A549 treated with AZD9567 at 1 μM for 4 hours (cell line): ENCODE results near the gene KCTD13. TPM values are rescaled to one million over a fixed set of nuclear protein-coding genes. Genes with fewer than 3 reads are reported as not detected.

Experiments
- total RNA-seq: library from RNA; stranded (reverse); fragments of 200-300 nt; extraction: Qiagen RNA extraction; gene quantifications from 5 replicates; pipeline ENCODE4 v1.2.3, GENCODE V29; 2022; ENCODE audit not compliant: insufficient read depth

The KCTD13 gene, protein sequence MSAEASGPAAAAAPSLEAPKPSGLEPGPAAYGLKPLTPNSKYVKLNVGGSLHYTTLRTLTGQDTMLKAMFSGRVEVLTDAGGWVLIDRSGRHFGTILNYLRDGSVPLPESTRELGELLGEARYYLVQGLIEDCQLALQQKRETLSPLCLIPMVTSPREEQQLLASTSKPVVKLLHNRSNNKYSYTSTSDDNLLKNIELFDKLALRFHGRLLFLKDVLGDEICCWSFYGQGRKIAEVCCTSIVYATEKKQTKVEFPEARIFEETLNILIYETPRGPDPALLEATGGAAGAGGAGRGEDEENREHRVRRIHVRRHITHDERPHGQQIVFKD
- total RNA-seq, result 13.2 to 21.3 TPM (median 20.2 TPM) in 5 replicates

DNA sequence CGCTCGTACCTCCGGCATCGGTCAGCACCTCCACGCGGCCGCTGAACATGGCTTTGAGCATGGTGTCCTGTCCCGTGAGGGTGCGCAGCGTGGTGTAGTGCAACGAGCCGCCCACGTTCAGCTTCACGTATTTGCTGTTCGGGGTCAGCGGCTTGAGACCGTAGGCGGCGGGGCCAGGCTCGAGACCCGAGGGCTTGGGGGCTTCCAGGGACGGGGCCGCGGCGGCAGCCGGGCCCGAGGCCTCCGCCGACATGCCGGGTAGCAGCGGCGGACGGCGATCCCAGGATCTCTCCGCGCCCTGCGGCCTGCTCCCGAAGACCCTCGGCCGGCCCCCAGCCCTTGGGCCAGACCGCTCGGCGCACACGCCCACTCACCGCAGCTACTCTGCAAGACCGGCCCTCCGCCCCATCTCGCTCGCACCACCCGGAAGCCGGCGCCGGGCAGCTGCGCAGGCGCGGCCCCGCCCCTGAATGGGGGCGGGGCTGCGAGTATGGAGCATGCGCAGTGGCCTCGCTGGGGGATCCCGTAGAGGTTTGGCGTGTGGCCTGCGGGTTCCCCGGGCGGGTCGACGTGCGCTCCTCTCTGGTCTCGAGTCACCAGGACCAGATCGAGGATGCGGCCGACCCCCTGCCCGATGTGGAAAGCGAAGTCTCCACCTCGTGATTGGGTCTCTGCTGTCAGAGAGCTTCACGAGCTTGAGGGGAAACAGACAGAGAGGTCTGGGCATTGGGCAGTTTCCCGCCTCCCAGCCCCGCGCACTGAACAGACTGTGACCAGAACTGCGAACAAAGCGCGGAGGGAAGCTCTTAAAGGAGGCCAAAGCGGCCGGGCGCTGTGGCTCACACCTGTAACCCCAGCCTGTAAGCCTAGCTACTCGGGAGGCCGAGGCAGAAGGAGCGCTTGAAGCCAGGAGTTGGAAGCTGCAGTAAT, at the start of gene KCTD13:
Gene KCTD13, minus strand, starts transcription at position 446 of the 930 bp plus-strand sequence. Its CDS starts 193 bp downstream, at position 253.

DNA sequence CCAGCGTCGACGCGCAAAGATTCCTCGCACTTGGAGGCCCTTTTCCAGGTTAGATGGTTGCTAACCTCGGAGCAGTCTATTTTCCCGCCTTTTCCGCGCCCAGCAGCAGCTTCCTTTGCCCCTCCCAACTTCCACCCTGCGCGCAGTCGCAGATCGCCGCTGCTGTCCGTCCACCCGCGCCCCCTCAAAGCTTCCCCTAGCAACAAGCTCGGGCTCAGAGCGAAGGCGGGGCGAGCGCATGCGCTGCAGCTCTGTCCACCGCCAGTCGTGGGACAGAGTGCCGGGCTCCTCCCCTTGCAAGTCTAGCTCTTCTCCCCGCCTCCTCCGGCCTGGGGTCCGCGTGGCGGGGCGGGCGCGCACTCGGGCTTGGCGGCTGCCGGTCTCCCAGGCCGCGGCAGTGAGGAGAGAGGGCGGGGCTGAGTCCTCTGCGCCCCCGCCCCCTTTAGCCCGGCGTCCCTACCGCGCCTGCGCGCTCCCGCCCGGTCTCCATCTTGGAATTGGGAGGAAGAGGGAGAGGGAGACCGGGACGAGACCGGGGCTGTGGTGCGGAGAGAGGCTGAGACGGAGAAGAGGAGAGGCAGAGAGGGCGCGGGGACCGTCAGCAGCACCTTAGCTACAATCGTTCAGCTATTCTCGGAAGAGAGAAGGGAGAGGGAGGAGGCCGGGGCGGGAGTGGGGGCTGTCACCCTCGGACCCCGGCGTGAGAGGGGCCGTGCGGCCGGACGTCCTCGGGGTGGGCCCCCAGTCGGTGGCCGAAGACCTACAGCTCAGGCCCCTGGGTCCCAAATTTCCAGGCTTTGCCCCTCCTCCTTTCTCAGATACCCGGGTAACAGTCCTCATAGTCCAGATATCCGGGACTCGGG, 47.6 kb upstream of the KCTD13 start, which contains the start of gene TAOK2:
Gene TAOK2, plus strand, starts transcription at position 485 of the 863 bp plus-strand sequence. CDS start 3,905 bp downstream, outside the sequence.

DNA sequence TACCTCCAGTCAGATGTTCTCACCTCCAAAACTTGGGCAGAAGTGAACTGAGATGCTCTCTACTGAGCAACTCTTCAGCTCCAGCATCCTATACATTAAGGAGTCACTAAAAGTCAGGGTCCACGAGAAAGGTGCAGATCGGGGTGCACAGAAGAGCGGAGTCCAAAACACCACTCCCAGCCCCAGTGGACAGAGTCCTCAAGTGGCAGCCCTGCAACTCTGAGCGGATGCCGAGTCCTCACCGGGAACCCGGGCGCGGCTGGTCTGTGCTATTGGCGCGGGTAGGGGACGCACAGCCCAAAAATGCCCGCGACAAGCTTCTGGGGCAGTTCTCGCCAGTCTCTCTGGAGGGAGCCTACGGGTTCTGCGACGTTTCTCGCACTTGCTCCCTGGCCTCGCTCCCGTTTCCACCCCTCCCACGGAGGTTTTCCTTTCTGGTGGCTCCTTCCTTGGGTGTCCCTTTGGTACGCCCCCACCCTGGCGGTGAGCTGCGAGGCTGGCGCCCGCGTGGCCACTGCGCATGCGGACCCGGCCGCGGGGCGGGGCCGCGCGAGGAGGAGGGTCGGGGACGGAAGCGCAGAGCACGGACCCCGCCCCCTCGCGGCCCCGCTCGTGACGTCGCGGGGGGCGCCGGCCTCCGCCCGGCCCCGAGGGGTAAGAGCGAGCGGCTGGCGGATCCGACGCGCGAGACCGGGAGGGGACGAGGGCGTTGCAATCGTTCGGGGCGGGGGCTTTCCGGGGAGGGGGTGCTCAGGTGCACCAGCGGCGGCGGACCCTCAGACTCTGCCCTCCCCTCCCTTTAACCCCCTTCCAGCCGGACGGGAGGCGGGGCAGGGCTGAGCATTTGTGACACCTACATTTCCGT, 35.7 kb upstream of the KCTD13 start, which contains the start of gene TMEM219:
Gene TMEM219, plus strand, starts transcription at position 601 of the 865 bp plus-strand sequence. CDS start 1,065 bp downstream, outside the sequence.

DNA sequence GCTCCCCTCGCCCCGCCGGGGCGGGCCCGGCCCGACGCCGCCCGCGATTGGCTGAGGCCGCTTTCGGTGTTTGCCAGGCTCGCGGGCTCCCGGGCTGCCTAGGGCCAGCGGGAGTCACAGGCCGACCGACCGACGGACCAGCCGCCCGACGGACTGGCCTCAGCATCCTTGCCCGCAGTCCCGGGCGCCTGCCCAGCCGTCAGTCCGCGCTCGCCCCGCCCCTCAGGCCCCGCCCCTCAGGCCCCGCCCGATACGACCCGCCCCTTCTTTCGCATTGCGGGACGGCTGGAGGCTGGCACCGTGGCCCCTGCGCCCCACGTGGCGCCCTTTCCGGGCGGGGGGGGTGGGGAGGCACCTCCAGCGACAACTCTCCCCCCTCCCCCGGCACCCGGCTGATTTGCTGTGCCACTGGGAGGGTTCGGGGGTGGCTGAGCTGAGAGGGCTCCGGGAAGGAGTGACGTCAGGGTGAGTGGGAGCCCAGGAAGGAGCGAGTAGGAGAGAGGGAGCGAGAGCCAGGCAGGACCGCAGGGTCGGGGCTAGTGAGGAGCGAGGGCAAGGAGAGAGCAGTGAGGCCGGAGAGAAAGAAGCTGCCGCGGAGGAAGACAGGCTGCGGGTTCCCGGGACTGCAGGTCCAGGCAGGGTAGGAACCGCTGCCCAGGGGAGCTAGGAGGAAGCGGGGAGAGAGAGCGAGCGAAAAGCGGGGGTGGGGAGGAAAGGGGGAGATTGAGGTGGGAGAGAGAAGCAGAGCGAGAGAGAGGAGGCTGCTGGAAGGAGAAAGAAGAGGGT, 25.7 kb downstream of the KCTD13 start, which contains the start of gene ASPHD1:
Gene ASPHD1, plus strand, starts transcription at position 387 of the 786 bp plus-strand sequence. CDS start 484 bp downstream, outside the sequence.

DNA sequence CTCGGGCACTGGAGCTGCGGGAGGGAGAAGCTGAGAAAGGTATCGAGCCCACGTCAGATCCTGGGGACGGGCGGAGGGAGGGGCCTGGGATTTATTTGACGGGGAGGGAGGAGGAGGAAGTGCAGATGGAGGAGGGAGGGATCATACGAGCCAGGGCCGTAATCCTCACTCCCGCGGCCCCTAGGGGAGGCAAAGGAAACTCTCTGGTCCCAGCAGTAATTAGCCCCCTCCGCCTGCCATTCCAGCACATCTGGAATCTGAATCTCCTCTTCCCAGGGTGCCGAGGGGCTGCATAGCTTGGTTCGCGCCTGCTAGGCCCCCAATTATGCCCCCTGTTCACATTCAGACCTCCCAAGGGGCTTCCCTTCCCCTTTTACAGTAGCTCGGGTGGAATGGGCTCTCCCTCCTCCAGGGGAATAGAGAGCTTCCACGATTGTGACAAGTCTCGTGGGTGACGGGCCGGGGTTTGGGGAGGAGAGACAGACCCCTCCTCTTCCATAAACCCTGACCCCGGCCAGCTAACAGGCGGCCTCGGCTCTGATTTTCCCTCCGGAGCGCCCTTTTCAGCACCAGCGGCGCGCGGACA, 26.4 kb downstream of the KCTD13 start, which contains the start of gene SEZ6L2:
Gene SEZ6L2, minus strand, starts transcription at position 35 of the 586 bp plus-strand sequence. CDS start 531 bp downstream, outside the sequence.

DNA sequence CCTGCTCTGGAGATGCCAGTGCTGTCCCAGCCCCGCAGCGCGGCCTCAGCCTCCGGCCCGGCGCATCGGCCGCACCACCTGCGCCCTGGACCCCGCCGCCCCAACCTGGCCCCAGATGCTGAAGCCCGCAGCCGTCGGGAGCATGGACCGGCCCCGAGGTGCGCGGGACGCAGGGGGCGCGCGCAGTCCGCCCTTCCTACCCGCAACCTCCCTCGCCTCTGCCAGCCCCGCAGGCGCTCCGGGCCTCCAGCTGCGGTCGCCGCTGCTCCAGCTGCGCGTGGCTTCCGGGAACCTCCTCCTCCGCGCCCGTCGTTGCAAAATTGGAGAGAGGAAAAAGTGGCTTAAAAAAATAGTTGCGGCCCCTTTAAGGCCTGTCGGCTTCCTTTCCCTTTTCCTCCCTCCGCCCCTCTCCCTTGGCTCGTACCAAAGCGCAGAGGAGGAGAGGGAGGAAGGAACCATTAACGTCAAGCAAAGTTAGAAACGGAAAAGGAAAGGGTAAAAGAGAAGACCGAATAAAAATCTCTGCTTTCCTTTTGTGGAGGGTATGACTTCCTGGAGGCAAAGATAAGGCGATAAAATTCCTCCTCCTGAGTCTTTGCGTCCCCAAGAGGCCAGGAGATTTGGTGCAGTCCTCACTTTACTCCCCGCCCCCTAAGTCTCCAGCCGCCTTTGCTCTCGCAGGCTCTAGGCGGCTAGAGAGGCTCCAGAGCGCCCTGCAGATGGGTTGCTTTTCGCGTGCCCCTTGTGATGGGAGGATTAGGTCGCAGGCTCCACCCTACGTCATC, 63.0 kb downstream of the KCTD13 start, which contains the start of gene CDIPT:
Gene CDIPT, minus strand, starts transcription at position 343 of the 785 bp plus-strand sequence. CDS start 369 bp downstream, outside the sequence.

Other genes starting within 250 kb of the KCTD13 start
- gene QPRT, start 247.0 kb downstream of the KCTD13 start, total RNA-seq, result 0.59 to 1.3 TPM (median 1.1 TPM) in 4 of 5 replicates, not detected in the other
- not detected in 5 replicates for gene C16orf54, start 180.2 kb downstream of the KCTD13 start, total RNA-seq
- gene ZG16, start 148.0 kb downstream of the KCTD13 start, total RNA-seq, result not detected in 5 replicates
- gene KIF22, start 135.5 kb downstream of the KCTD13 start, total RNA-seq, result 71.5 to 95.7 TPM (median 89.0 TPM) in 5 replicates
- 133 to 159 TPM (median 151 TPM) in 5 replicates for gene MAZ, start 119.7 kb downstream of the KCTD13 start, total RNA-seq
- gene PRRT2, start 114.0 kb downstream of the KCTD13 start, total RNA-seq, result 0.22 to 0.35 TPM (median 0.34 TPM) in 4 of 5 replicates, not detected in the other
- 27.3 to 42.4 TPM (median 38.8 TPM) in 5 replicates for gene PAGR1, start 110.1 kb downstream of the KCTD13 start, total RNA-seq
- 98.8 to 137 TPM (median 127 TPM) in 5 replicates for gene MVP, start 105.8 kb downstream of the KCTD13 start, total RNA-seq
- gene CDIPT, start 63.0 kb downstream of the KCTD13 start, total RNA-seq, result 57.2 to 95.0 TPM (median 91.4 TPM) in 5 replicates
- gene SEZ6L2, start 26.7 kb downstream of the KCTD13 start, total RNA-seq, result 15.8 to 21.0 TPM (median 20.6 TPM) in 5 replicates
- gene ASPHD1, start 25.7 kb downstream of the KCTD13 start, total RNA-seq, result 19.5 to 28.6 TPM (median 23.6 TPM) in 5 replicates
- gene TMEM219, start 35.9 kb upstream of the KCTD13 start, total RNA-seq, result 80.6 to 98.0 TPM (median 93.6 TPM) in 5 replicates
- gene TAOK2, start 47.6 kb upstream of the KCTD13 start, total RNA-seq, result 23.1 to 35.4 TPM (median 34.5 TPM) in 5 replicates
- gene HIRIP3, start 69.4 kb upstream of the KCTD13 start, total RNA-seq, result 12.8 to 15.6 TPM (median 14.2 TPM) in 5 replicates
- gene INO80E, start 70.0 kb upstream of the KCTD13 start, total RNA-seq, result 87.3 to 104 TPM (median 98.6 TPM) in 5 replicates
- 1.8 to 2.3 TPM (median 2.2 TPM) in 4 of 5 replicates, not detected in the other for gene DOC2A, start 84.8 kb upstream of the KCTD13 start, total RNA-seq
- gene C16orf92, start 97.0 kb upstream of the KCTD13 start, total RNA-seq, result not detected in 5 replicates
- gene TLCD3B, start 105.0 kb upstream of the KCTD13 start, total RNA-seq, result 0.25 to 0.43 TPM (median 0.38 TPM) in 4 of 5 replicates, not detected in the other
- gene ALDOA, start 139.5 kb upstream of the KCTD13 start, total RNA-seq, result 1,612 to 1,913 TPM (median 1,799 TPM) in 5 replicates
- 138 to 146 TPM (median 142 TPM) in 5 replicates for gene PPP4C, start 149.8 kb upstream of the KCTD13 start, total RNA-seq
- gene TBX6, start 165.7 kb upstream of the KCTD13 start, total RNA-seq, result 0.12 to 0.32 TPM (median 0.22 TPM) in 4 of 5 replicates, not detected in the other
- 6.1 to 8.0 TPM (median 7.7 TPM) in 5 replicates for gene YPEL3, start 170.0 kb upstream of the KCTD13 start, total RNA-seq
- 1.3 to 1.7 TPM (median 1.6 TPM) in 4 of 5 replicates, not detected in the other for gene GDPD3, start 187.3 kb upstream of the KCTD13 start, total RNA-seq
- 26.5 to 32.3 TPM (median 32.1 TPM) in 5 replicates for gene MAPK3, start 197.0 kb upstream of the KCTD13 start, total RNA-seq